GM08714 (cell line): ENCODE measurements around the gene CRLF1.

Experiments
- H3K4me3 ChIP-seq: fragments of 200-500 bp; sonication (Bioruptor generic); 2 replicates; pipeline ENCODE4 v1.5.1; 2014; ENCODE audit warnings: mild to moderate bottlenecking, low read length, inconsistent platforms
- ZNF274 ChIP-seq: IDR thresholded peaks from 2 replicates; pipeline ENCODE4 v1.6.1; 2012; ENCODE audit warnings: mild to moderate bottlenecking, low read depth, low read length

The CRLF1 gene, protein sequence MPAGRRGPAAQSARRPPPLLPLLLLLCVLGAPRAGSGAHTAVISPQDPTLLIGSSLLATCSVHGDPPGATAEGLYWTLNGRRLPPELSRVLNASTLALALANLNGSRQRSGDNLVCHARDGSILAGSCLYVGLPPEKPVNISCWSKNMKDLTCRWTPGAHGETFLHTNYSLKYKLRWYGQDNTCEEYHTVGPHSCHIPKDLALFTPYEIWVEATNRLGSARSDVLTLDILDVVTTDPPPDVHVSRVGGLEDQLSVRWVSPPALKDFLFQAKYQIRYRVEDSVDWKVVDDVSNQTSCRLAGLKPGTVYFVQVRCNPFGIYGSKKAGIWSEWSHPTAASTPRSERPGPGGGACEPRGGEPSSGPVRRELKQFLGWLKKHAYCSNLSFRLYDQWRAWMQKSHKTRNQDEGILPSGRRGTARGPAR

GRCh38 chr19:18606281-18607225 is at the start of gene CRLF1:
CRLF1 (minus strand) TSS chr19:18606799; CDS start chr19:18606656, 143 bp downstream.
- TF ChIP-seq ZNF274: no peak
- H3K4me3 ChIP-seq: no peak within 1 kb of the TSS

GRCh38 chr19:18655173-18655844 is 48.7 kb upstream of the CRLF1 start:
- no peak for TF ChIP-seq ZNF274
- H3K4me3 ChIP-seq: no peak overlapping the region

DNA sequence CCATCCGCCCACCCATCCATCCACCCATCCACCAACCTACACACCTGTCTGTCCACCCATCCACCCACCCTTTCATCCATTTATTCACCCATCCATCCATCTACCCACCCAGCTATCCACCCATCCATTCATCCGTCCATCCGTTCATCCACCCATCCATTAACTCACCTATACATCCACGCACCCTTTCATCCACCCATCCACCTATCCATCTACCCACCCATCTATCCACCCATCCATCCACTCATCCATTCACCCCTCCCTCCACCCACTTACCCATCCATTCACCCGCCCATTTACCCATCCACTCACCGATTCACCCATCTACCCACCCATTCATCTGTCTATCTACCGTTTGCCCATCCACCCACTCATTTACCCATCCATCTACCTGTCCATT is 47.9 kb upstream of the CRLF1 start:
- no peak overlapping the region for H3K4me3 ChIP-seq
- no peak for TF ChIP-seq ZNF274

- TF ChIP-seq ZNF274: no peak
- no peak overlapping the region for H3K4me3 ChIP-seq
These were observed 47.3 kb upstream of the CRLF1 start for GRCh38 chr19:18653853-18654252.

- TF ChIP-seq ZNF274: no peak
- H3K4me3 ChIP-seq: no peak overlapping the region
These were observed 45.1 kb upstream of the CRLF1 start for GRCh38 chr19:18651733-18652132.

- H3K4me3 ChIP-seq: no peak overlapping the region
- TF ChIP-seq ZNF274: no peak
These were observed 44.7 kb upstream of the CRLF1 start for GRCh38 chr19:18651300-18651699.

DNA sequence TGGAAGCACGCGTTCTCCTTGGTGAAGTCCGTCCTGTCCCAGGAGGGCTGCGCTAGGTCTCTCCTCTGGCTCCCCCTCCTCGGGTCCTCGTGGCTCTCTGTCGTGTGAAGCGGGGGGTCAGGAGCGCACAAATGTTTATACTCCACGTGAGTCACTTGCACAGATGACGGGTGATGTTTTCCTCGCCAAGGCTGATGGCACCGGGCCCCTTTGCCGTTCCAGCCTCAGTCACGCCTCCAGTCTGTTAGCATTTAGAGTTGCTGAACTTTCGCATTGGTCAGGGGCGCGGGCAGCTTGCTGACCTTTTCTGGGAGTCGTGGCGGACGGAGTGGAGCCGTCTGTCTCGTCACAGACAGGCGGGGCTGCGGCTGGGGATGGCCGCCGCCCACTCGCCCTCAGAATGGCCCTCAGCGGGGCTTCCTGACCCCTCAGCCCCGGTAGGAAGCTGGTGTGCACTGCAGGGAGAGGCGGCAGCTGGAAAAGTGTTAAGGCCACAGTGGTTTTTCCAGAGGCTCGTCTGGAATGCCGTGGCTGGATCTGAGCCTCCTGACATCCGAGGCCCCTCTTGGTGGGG is 44.0 kb upstream of the CRLF1 start:
- no peak overlapping the region for H3K4me3 ChIP-seq
- TF ChIP-seq ZNF274: no peak

DNA sequence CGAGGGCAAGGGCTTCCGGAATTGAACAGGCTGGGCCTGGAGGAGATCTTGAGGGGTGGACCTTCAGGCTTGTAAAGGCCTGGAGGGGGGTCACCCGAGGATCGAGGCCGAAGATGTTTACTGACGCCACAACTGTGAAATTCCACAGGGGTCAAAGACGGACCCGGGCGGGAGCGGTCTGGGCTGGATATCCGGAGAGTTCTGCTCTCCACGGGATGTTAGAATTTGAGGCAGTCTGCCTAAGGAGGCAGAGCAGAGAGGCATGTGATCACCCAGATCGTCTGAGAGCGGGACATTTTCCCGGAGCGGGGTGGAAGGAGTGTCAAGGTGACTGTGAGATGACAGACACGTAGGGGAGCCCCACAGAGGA is 43.4 kb upstream of the CRLF1 start:
- TF ChIP-seq ZNF274: no peak
- H3K4me3 ChIP-seq: no peak overlapping the region; the same call in 1 of the 2 replicates

DNA sequence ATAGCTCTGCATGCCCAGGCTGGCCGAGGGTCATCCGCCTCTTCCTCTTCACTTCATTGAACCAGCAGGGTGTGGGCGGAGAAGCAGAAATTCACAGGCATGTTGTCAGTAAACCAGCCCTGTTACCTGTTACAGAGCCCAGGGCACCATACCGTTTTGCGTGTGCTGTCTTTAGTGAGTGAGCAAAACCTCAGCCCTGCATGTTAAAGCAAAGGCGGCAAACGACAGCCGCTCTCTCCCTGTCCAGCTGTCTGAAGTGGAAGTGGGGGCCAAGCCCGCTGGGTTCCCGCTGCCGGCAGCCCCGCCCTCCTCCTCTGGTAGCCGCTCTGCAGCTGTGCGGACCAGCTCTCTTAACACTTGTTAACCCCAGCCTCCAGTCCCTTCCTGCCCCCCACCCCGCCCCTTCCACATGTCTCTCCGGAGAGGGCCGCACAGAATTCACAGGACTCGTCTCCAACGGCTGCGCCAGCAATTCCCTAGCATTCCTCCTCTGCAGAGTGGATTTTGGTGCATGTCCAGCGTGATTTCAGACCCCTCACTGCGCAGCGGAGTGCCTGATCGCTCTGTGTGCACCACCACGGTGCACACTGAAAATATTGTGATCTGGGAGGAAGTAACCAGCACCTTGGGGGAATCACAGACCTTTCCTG is 42.9 kb upstream of the CRLF1 start:
- TF ChIP-seq ZNF274: no peak
- no peak overlapping the region; the same call in 1 of the 2 replicates for H3K4me3 ChIP-seq

GRCh38 chr19:18648973-18649315 is 42.3 kb upstream of the CRLF1 start:
- no peak overlapping the region for H3K4me3 ChIP-seq
- no peak for TF ChIP-seq ZNF274

DNA sequence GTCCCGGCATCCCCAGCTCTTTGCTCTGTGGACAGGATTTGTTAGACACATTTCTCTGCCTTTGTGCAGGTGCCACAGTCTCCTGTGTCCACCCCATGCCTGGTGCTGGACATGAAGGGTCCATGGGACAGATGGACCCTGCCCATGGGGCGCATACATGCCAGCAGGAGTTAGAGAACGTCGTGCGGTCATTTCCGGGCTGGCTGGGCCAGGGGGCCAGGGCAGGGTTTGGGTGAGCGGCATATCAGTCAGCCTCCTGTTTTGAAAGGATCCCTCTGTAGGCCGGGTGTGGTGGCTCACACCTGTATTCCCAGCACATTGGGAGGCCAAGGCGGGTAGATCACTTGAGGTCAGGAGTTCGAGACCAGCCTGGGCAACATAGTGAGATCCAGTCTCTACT is 41.2 kb upstream of the CRLF1 start:
- no peak for TF ChIP-seq ZNF274
- no peak overlapping the region for H3K4me3 ChIP-seq

DNA sequence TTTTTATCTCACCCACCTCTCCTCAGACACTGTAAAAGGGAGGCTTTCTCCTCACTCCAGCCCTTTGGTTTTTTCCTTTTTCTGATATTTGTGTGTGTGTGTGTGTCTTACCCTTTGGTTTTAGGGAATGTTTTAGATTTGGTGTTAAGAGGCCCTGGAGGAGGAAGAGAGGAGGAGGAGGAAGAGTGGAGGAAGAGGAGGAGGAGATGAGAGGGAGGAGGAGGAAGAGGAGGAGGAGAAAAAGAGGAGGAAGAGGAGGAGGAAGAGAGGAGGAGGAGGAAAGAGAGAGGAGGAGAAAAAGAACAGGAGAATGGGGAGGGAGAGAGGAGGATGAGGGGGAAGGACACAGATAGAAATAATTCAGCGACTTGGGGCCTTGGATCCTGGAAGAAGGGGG is 40.8 kb upstream of the CRLF1 start:
- H3K4me3 ChIP-seq: no peak overlapping the region
- no peak for TF ChIP-seq ZNF274

- TF ChIP-seq ZNF274: no peak
- H3K4me3 ChIP-seq: no peak overlapping the region
These were observed 40.2 kb upstream of the CRLF1 start for GRCh38 chr19:18646535-18647370.
